Hepatocyte (in vitro differentiated cells): Measurements from ENCODE around the gene OBSL1.

Experiments used
- CTCF ChIP-seq: fragments of 200-600 bp; sonication (generic); IDR thresholded peaks from 2 replicates; pipeline ENCODE4 v1.5.1; 2016; ENCODE audit warnings: antibody characterized with exemption, mild to moderate bottlenecking; ENCODE audit not compliant: poor library complexity
- EZH2phosphoT487 ChIP-seq: fragments of 200-600 bp; sonication (generic); IDR thresholded peaks from one replicate; pipeline ENCODE4 v1.6.1; 2018; ENCODE audit warnings: antibody characterized with exemption, mild to moderate bottlenecking, low read depth, moderate library complexity; ENCODE audit not compliant: unreplicated experiment, severe bottlenecking

GRCh38 chr2:219597552-219598307, 26.4 kb upstream of the OBSL1 start, which contains the start of gene STK11IP:
- no peak for TF ChIP-seq CTCF
- no peak for TF ChIP-seq EZH2phosphoT487
